GM12892 (cell line): Measurements from ENCODE around the gene TMCO5A.

Experiments
- POLR2A ChIP-seq: IDR thresholded peaks from 2 replicates; pipeline ENCODE4 v1.6.1; 2011; ENCODE audit warnings: low read depth, low read length, control low read depth
- POLR2AphosphoS5 ChIP-seq: IDR thresholded peaks from 2 replicates; pipeline ENCODE4 v1.6.1; 2011; ENCODE audit warnings: low read depth, low read length, control low read depth
- TAF1 ChIP-seq: IDR thresholded peaks from 2 replicates; pipeline ENCODE4 v1.6.1; 2011; ENCODE audit warnings: low read depth, mild to moderate bottlenecking, control low read depth, low read length, borderline replicate concordance

GRCh38 chr15:37885651-37886050 is 48.8 kb upstream of the TMCO5A start:
- TF ChIP-seq POLR2A (no peak), POLR2AphosphoS5 (no peak), TAF1 (no peak)
